GM11168 (cell line): ENCODE measurements around the gene TMEM33.

Experiments
- in situ Hi-C: fragments of 300-500 bp; cut with MboI; formaldehyde crosslinking; loops from one replicate; pipeline ENCODE4 v1.12.0; 2022; ENCODE audit warnings: low sequenced_read_pairs; ENCODE audit not compliant: unreplicated experiment

The TMEM33 gene

DNA sequence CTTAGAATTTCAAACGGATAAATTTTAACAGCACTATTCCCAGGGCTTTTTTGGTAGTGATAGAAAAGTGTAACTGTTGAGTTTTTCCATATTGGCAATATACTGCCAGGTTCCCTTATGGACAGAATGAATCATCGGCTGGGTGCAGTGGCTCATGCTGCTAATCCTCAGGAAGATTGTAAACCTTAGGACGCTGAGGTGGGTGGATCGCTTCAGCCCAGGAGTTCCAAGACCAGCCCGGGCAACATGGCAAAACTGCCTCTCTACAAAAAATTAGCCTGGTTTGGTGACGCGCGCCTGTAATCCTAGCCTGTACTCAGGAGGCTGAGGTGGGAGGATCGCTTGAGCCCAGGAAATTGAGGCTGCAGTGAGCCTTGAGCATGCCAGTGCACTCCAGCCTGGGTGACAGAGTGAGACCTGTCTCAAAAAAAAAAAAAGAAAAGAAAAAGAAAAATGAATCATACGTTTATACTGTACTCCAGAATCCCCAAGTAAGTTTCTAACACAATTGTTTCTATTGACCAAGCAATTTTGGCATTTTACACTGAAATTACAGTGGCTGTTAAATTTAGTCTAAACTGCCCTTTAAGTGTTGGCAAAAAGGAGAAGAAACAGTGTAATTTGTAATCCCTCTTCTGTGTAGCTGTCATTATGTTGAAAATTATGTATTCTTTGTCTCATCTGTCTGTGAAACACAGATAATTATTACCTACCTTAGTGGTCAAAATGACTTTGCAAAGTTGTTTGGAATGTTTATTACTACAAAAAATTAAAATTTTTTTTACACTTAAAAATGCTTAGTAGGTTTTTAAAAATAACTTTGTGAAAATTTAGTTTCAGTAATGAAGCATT is 56.9 kb downstream of the TMEM33 start:
- in situ Hi-C loops, result no loop called here

- in situ Hi-C loops, result no loop called here
Observed at GRCh38 chr4:41992967-41993857, 58.0 kb downstream of the TMEM33 start.

GRCh38 chr4:41994461-41994985 is 59.3 kb downstream of the TMEM33 start:
- in situ Hi-C loops, result no loop called here

DNA sequence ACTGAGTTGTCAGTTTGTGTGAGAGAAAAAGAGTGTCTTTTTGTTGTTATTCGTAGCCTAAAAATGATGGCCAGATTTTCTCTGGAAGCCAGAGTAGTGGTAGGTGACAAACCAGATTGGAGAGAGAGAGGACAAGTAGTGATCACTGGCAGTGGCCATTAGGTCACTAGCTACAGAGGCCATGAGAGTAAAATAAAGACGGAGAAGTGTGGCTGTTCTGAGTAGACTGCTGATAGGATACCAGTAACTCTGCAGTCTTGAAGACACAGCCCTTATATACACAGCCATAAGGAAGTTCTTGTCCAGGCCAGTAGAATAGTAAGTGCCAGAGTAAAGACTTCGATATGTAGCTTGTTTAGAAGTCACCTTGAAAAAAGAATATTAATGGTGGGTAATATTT is 62.8 kb downstream of the TMEM33 start:
- in situ Hi-C loops, result no loop called here

DNA sequence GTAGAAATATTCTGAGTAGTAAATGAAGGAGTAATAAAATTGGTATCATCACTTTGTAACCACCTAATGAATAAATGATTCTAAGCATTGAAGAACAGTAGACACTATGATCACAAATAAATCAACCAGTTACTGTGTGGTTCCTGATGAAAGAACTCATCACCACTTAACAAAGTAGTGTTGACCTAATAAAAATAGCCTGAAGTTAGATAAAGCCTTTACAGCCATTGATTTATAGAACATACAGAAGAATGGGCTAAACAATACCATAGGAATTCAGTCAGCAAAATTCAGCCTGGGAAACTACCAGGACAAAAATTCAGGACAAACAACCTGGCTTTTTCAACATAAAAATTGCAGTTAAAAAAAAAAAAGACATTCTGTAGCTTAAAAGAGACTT is 64.1 kb downstream of the TMEM33 start:
- in situ Hi-C loops, result no loop called here

GRCh38 chr4:42008011-42008786 is 73.0 kb downstream of the TMEM33 start:
- in situ Hi-C loops, result no loop called here
